ENCODE measurements around the gene HIP1R. TPM values are rescaled to one million over a fixed set of nuclear protein-coding genes. Genes with fewer than 3 reads are reported as not detected.

Gene HIP1R
- polyA plus RNA-seq, 1 of the 3 experiments (the other 2 are of a cell fraction), result 20.6 TPM

DNA sequence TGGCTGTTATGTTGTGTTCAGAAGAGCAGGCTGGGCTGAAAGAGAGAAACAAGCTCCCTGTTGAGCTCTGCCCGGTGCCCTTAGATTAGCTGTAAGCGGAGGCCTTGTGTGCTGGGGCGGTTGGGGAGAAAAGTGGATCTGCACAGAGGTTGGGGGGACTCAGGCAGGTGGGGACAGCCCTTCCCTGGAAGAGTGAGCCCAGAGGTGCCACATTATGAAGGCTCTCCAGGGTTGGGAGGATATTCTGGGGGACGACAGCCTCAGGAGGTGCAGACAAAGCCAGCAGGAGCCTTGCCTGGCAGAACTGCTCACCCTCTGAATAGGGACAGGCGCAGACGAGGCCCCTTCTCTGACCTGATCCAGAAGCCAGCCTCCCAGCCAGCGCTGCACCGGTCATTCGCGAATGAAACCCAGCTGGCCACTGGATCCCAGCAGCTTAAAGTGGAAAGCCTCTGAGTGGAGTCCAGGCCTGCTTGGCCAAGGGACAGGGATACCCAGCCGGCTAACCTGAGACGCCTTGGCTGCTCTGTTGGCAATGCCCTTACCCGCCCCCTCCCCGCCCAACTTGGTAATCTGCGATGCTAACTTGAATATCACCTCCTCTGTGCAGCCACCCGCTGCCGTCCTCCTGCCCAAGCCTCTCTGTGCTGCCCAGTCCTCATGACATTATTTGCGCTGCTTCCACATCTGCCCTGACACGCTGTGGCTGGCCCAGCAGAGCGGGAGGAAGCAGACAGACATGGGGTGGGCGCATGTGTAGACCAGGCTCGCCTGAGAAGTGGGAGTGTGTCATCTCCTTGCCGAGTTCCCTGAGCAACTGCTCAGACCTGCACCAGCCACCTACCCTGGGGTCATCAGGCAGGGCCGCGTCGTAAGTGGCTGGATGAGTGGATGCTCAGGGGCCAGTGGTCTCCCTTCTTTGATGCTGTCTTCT is 5.6 kb downstream of the HIP1R start:
- 87% methylated on average over 13 of the region's 26 CpGs for WGBS (ENCODE audit: low lambda C conversion rate)
- TF ChIP-seq, protein P1, sequence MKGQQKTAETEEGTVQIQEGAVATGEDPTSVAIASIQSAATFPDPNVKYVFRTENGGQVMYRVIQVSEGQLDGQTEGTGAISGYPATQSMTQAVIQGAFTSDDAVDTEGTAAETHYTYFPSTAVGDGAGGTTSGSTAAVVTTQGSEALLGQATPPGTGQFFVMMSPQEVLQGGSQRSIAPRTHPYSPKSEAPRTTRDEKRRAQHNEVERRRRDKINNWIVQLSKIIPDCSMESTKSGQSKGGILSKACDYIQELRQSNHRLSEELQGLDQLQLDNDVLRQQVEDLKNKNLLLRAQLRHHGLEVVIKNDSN (IDR thresholded peaks at IDR 0.05; ENCODE audit: borderline replicate concordance, low read depth), result no peak
- no peak for TF ChIP-seq RFX5 (IDR thresholded peaks at IDR 0.05; ENCODE audit: low read length)
- TF ChIP-seq TAF1 (IDR thresholded peaks at IDR 0.05; ENCODE audit: borderline replicate concordance, low read depth, low read length), result no peak
- no peak for TF ChIP-seq MXI1 (IDR thresholded peaks at IDR 0.05; ENCODE audit: low read depth, low read length)
- no peak for TF ChIP-seq SMC3 (IDR thresholded peaks at IDR 0.05; ENCODE audit: low read depth, low read length)
- TF ChIP-seq GABPA (IDR thresholded peaks at IDR 0.05; ENCODE audit: low read depth), result no peak
- TF ChIP-seq, protein P2, sequence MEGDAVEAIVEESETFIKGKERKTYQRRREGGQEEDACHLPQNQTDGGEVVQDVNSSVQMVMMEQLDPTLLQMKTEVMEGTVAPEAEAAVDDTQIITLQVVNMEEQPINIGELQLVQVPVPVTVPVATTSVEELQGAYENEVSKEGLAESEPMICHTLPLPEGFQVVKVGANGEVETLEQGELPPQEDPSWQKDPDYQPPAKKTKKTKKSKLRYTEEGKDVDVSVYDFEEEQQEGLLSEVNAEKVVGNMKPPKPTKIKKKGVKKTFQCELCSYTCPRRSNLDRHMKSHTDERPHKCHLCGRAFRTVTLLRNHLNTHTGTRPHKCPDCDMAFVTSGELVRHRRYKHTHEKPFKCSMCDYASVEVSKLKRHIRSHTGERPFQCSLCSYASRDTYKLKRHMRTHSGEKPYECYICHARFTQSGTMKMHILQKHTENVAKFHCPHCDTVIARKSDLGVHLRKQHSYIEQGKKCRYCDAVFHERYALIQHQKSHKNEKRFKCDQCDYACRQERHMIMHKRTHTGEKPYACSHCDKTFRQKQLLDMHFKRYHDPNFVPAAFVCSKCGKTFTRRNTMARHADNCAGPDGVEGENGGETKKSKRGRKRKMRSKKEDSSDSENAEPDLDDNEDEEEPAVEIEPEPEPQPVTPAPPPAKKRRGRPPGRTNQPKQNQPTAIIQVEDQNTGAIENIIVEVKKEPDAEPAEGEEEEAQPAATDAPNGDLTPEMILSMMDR (IDR thresholded peaks at IDR 0.05), result no peak
- no peak for TF ChIP-seq RAD21 (IDR thresholded peaks at IDR 0.05; ENCODE audit: low read length)
- no peak for TF ChIP-seq EP300 (IDR thresholded peaks at IDR 0.05; ENCODE audit: borderline replicate concordance in 1 of 2, low read depth in 1 of 2, low read length in 1 of 2)
- TF ChIP-seq ELF1 (IDR thresholded peaks at IDR 0.05), result no peak
- TF ChIP-seq, protein P3, sequence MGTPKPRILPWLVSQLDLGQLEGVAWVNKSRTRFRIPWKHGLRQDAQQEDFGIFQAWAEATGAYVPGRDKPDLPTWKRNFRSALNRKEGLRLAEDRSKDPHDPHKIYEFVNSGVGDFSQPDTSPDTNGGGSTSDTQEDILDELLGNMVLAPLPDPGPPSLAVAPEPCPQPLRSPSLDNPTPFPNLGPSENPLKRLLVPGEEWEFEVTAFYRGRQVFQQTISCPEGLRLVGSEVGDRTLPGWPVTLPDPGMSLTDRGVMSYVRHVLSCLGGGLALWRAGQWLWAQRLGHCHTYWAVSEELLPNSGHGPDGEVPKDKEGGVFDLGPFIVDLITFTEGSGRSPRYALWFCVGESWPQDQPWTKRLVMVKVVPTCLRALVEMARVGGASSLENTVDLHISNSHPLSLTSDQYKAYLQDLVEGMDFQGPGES (IDR thresholded peaks at IDR 0.05; ENCODE audit: low read depth, low read length), result no peak
- TF ChIP-seq, protein P4, sequence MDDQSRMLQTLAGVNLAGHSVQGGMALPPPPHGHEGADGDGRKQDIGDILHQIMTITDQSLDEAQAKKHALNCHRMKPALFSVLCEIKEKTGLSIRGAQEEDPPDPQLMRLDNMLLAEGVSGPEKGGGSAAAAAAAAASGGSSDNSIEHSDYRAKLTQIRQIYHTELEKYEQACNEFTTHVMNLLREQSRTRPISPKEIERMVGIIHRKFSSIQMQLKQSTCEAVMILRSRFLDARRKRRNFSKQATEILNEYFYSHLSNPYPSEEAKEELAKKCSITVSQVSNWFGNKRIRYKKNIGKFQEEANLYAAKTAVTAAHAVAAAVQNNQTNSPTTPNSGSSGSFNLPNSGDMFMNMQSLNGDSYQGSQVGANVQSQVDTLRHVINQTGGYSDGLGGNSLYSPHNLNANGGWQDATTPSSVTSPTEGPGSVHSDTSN (IDR thresholded peaks at IDR 0.05), result no peak
- TF ChIP-seq, protein P5, sequence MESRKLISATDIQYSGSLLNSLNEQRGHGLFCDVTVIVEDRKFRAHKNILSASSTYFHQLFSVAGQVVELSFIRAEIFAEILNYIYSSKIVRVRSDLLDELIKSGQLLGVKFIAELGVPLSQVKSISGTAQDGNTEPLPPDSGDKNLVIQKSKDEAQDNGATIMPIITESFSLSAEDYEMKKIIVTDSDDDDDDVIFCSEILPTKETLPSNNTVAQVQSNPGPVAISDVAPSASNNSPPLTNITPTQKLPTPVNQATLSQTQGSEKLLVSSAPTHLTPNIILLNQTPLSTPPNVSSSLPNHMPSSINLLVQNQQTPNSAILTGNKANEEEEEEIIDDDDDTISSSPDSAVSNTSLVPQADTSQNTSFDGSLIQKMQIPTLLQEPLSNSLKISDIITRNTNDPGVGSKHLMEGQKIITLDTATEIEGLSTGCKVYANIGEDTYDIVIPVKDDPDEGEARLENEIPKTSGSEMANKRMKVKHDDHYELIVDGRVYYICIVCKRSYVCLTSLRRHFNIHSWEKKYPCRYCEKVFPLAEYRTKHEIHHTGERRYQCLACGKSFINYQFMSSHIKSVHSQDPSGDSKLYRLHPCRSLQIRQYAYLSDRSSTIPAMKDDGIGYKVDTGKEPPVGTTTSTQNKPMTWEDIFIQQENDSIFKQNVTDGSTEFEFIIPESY (IDR thresholded peaks at IDR 0.05; ENCODE audit: borderline replicate concordance, low read depth), result no peak
- no peak for TF ChIP-seq POLR2AphosphoS5 (IDR thresholded peaks at IDR 0.05; ENCODE audit: low read depth, low read length)
- ChIA-PET CTCF (interaction anchor here (1.3 to 2.1 kb wide), 3 partner anchors 20 to 47 kb away, joined by 3 to 16 read pairs (median 4); no protein-coding TSS in a partner anchor), POLR2A (interaction anchor here (0.6 to 0.7 kb wide), 2 partner anchors 12 to 152 kb away, joined by 3 read pairs; no protein-coding TSS in a partner anchor)
- DNase-seq, result peak; percentile 46
- H3K27me3 ChIP-seq (ENCODE audit: insufficient read depth), result no peaks in the 10 kb centered on the region
- H3K9me3 ChIP-seq, result no peaks in the 10 kb centered on the region
- no peaks in the 10 kb centered on the region for H3K36me3 ChIP-seq (replicated peaks in 1 of 2; ENCODE audit: control insufficient read depth in 1 of 2, insufficient read depth in 2 of 2, low read length in 1 of 2)
- H3F3A ChIP-seq (replicated peaks; ENCODE audit: insufficient read depth), result peaks cover 20% of the 10 kb centered on the region
- no peak overlapping the region for H2AFZ ChIP-seq (ENCODE audit: low read depth)
- no peaks in the 10 kb centered on the region for H4K20me1 ChIP-seq (ENCODE audit: insufficient read depth)
- H3K27ac ChIP-seq (ENCODE audit: low read depth in 2 of 2, low read length in 1 of 2), result peak overlapping the region; percentile 49 to 77
- peaks cover 18 to 64% of the 10 kb centered on the region in 2 experiments for H3K4me1 ChIP-seq (ENCODE audit: control insufficient read depth in 1 of 2, insufficient read depth in 2 of 2, low read depth in 1 of 2, low read length in 1 of 2)
- peak overlapping the region; percentile 59 for H3K4me2 ChIP-seq
- H3K79me2 ChIP-seq (ENCODE audit: insufficient read depth), result peaks cover 27% of the 10 kb centered on the region
- no peak overlapping the region for H3K9ac ChIP-seq
- H3K4me3 ChIP-seq (ENCODE audit: low read depth in 2 of 2, low read length in 1 of 2), result no peak overlapping the region
- H3K9me2 ChIP-seq, result no peaks in the 10 kb centered on the region
